OCI-LY3 (cell line): ENCODE measurements around the gene VWC2L.

Experiments used
- CTCF ChIP-seq: fragments of 200-600, 300-600 bp; sonication (generic); IDR thresholded peaks from 2 replicates; pipeline ENCODE4 v1.5.1; 2014; ENCODE audit warnings: antibody characterized with exemption, low read length, low read depth
- EZH2phosphoT487 ChIP-seq: fragments of 200-600 bp; shearing (Covaris generic); IDR thresholded peaks from 2 replicates; pipeline ENCODE4 v1.6.1; 2018; ENCODE audit warnings: antibody characterized with exemption, mixed run types, low read depth

GRCh38 chr2:214484701-214485100, 73.8 kb downstream of the VWC2L start:
- TF ChIP-seq CTCF (no peak), EZH2phosphoT487 (no peak)
